ENCODE results near the gene SEC14L5. TPM values are rescaled to one million over a fixed set of nuclear protein-coding genes. Genes with fewer than 3 reads are reported as not detected.

The SEC14L5 gene
- total RNA-seq, 1 donor from 2014 or later, result not detected

DNA sequence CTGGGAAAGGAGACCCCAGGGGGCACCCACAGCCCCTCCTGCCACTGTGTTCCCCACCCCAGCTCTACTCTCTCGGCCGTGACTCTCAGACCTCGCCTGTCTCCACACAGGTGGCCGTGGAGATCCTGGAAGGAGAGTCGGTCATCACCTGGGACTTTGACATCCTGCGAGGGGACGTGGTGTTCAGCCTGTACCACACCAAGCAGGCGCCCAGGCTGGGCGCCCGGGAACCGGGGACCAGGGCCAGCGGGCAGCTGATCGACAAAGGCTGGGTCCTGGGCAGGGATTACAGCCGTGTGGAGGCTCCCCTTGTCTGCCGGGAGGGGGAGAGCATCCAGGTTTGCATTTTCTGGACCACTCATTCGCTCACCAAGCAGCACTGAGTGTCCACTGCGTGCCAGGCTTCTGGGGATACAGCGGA lies 50.2 kb downstream of the SEC14L5 start:
- no peak for TF ChIP-seq CTCF (IDR thresholded peaks at IDR 0.05; ENCODE audit: insufficient read depth, low read length, poor library complexity, severe bottlenecking)
- DNase-seq (ENCODE audit: low read depth), result no peak

DNA sequence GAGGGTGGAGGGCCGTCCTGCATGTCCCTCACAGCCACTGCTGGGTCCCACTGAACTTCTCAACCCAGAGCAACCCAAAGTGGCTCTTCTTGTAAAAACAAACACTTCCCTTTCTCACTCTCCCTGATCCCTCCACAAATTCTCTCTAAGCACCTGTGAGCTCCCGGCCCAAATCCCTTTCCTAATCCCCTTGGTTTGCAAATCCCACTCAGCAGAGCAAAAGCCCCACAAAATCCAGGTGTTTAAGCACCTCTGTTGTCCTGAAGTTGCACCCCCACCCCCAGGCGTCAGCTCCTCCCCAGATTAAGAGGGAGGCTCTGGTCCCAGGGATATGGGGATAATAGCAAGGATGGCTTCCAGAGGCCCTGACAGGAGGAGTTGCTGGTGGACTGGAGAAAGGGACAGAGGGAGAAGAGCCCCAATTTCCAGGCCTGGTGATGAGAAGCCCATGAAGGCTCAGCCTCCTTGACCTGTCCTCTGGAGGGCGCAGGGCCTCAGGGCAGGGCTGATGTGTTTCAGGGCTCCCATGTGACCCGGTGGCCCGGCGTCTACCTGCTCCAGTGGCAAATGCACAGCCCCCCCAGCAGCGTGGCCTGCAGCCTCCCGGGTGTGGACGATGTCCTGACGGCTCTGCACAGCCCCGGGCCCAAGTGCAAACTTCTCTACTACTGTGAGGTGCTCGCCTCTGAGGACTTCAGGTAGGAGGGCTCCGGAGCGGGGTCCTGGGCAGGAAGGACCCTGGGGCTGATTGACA lies 52.6 kb downstream of the SEC14L5 start:
- Histone ChIP-seq H3K4me3 (ENCODE audit: low read depth, low read length) (no peak overlapping the region), H3K27me3 (ENCODE audit: control insufficient read depth, insufficient read depth, low read length) (peaks cover 21% of the 10 kb centered on the region), H3K36me3 (ENCODE audit: control insufficient read depth, insufficient read depth, low read length) (no peaks in the 10 kb centered on the region)
- TF ChIP-seq CTCF (IDR thresholded peaks at IDR 0.05; ENCODE audit: insufficient read depth, low read length, poor library complexity, severe bottlenecking), result no peak
- no peak for DNase-seq (ENCODE audit: low read depth)

More for the DNA sequence above, 50.2 kb downstream of the SEC14L5 start:
- peaks cover 23% of the 10 kb centered on the region for H3K27me3 ChIP-seq (ENCODE audit: control insufficient read depth, insufficient read depth, low read length)
- H3K4me3 ChIP-seq (ENCODE audit: low read depth, low read length), result no peak overlapping the region
- no peaks in the 10 kb centered on the region for H3K36me3 ChIP-seq (ENCODE audit: control insufficient read depth, insufficient read depth, low read length)

- Histone ChIP-seq H3K27me3 (ENCODE audit: control insufficient read depth, insufficient read depth, low read length) (peaks cover 21% of the 10 kb centered on the region), H3K36me3 (ENCODE audit: control insufficient read depth, insufficient read depth, low read length) (no peaks in the 10 kb centered on the region), H3K4me3 (ENCODE audit: low read depth, low read length) (no peak overlapping the region)
- TF ChIP-seq CTCF (IDR thresholded peaks at IDR 0.05; ENCODE audit: insufficient read depth, low read length, poor library complexity, severe bottlenecking), result no peak
- DNase-seq (ENCODE audit: low read depth), result no peak
Observed at GRCh38 chr16:5011637-5012036, 53.5 kb downstream of the SEC14L5 start.

GRCh38 chr16:5012887-5013286 lies 54.8 kb downstream of the SEC14L5 start:
- H3K4me3 ChIP-seq (ENCODE audit: low read depth, low read length), result no peak overlapping the region
- no peak for TF ChIP-seq CTCF (IDR thresholded peaks at IDR 0.05; ENCODE audit: insufficient read depth, low read length, poor library complexity, severe bottlenecking)
- DNase-seq (ENCODE audit: low read depth), result no peak
- H3K27me3 ChIP-seq (ENCODE audit: control insufficient read depth, insufficient read depth, low read length), result peaks cover 21% of the 10 kb centered on the region
- H3K36me3 ChIP-seq (ENCODE audit: control insufficient read depth, insufficient read depth, low read length), result no peaks in the 10 kb centered on the region

- Histone ChIP-seq H3K36me3 (ENCODE audit: control insufficient read depth, insufficient read depth, low read length) (no peaks in the 10 kb centered on the region), H3K4me3 (ENCODE audit: low read depth, low read length) (no peak overlapping the region), H3K27me3 (ENCODE audit: control insufficient read depth, insufficient read depth, low read length) (peaks cover 15% of the 10 kb centered on the region)
- no peak for DNase-seq (ENCODE audit: low read depth)
- no peak for TF ChIP-seq CTCF (IDR thresholded peaks at IDR 0.05; ENCODE audit: insufficient read depth, low read length, poor library complexity, severe bottlenecking)
Observed at GRCh38 chr16:5015351-5015750, 57.2 kb downstream of the SEC14L5 start.

DNA sequence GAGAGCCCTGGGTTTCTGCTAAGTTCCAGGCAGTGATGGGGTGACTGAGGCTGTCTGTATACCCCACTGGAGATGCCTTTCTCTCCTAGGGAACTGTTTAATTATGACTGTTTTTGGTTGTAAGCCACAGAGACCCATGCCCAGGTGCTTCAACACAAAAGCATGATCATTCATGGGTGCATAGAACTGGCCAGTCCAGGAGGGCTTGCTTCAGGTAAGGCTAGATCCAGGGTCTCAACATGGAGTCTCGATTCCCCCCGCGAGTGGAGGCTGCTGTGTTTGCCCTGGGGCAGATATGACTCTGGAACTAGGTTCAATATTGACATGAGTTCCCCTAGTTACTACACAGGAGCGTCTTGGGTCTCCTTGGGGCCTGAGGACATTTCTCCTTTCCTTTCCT lies 57.8 kb downstream of the SEC14L5 start:
- H3K36me3 ChIP-seq (ENCODE audit: control insufficient read depth, insufficient read depth, low read length), result no peaks in the 10 kb centered on the region
- peaks cover 13% of the 10 kb centered on the region for H3K27me3 ChIP-seq (ENCODE audit: control insufficient read depth, insufficient read depth, low read length)
- TF ChIP-seq CTCF (IDR thresholded peaks at IDR 0.05; ENCODE audit: insufficient read depth, low read length, poor library complexity, severe bottlenecking), result no peak
- no peak for DNase-seq (ENCODE audit: low read depth)
- H3K4me3 ChIP-seq (ENCODE audit: low read depth, low read length), result no peak overlapping the region
